PFSK-1 (cell line): Measurements from ENCODE around the gene STAT1.

Experiments
- FOXP2 ChIP-seq: optimal IDR thresholded peaks from 2 replicates; pipeline ENCODE3; 2011; ENCODE audit warnings: borderline replicate concordance, control low read depth, inconsistent platforms; ENCODE audit not compliant: insufficient read depth; ENCODE audit errors: extremely low read length, extremely low read depth
- POLR2AphosphoS5 ChIP-seq: IDR thresholded peaks from 2 replicates; pipeline ENCODE4 v1.6.1; 2012; ENCODE audit warnings: low read depth, mild to moderate bottlenecking, control low read depth, low read length, moderate library complexity
- REST ChIP-seq, 2 experiments: IDR thresholded peaks; 2 replicates each; pipeline versions ENCODE4 v1.6.1 to v1.8.0; 2011 to 2012; ENCODE audit warnings: low read depth in 2 of 2, low read length in 2 of 2, control low read depth in 1 of 2, inconsistent platforms in 1 of 2, mild to moderate bottlenecking in 1 of 2, moderate library complexity in 1 of 2; ENCODE audit not compliant: insufficient read depth in 1 of 2
- SIN3A ChIP-seq: IDR thresholded peaks from 2 replicates; pipeline ENCODE4 v1.6.1; 2012; ENCODE audit warnings: mild to moderate bottlenecking, low read length, moderate library complexity, borderline replicate concordance; ENCODE audit not compliant: insufficient read depth
- TAF1 ChIP-seq: IDR thresholded peaks from 2 replicates; pipeline ENCODE4 v1.6.1; 2012; ENCODE audit warnings: low read length, control low read depth, borderline replicate concordance; ENCODE audit not compliant: insufficient read depth

Gene STAT1

DNA sequence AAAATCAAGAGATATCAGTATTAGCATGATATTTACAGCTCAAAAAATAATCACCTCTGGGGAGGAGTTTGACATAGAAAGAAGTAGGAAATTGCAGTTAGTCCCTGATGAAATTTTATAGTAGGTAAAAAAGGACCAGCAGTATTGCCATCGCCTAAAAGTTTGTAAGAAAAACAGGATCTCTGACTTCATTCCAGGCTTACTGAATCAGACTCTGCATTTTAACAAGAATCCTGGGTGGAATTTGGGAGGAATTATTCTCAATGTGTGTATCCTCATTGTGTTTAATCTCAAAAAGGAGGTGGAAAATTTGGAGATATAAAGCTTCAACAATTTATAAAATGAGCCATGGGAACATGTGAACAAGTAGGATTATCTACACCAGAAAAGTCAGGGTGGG, 31.2 kb upstream of the STAT1 start:
- no peak for TF ChIP-seq FOXP2
- no peak for TF ChIP-seq REST (IDR thresholded peaks at IDR 0.05; ENCODE audit: insufficient read depth in 1 of 2, low read depth in 2 of 2, low read length in 2 of 2)
- no peak for TF ChIP-seq TAF1
- TF ChIP-seq SIN3A: no peak
- TF ChIP-seq POLR2AphosphoS5: no peak

GRCh38 chr2:191043438-191043837, 29.5 kb upstream of the STAT1 start:
- no peak for TF ChIP-seq TAF1
- no peak for TF ChIP-seq SIN3A
- no peak for TF ChIP-seq FOXP2
- no peak for TF ChIP-seq REST (IDR thresholded peaks at IDR 0.05; ENCODE audit: insufficient read depth in 1 of 2, low read depth in 2 of 2, low read length in 2 of 2)
- no peak for TF ChIP-seq POLR2AphosphoS5

- TF ChIP-seq REST (IDR thresholded peaks at IDR 0.05; ENCODE audit: insufficient read depth in 1 of 2, low read depth in 2 of 2, low read length in 2 of 2) (no peak), TAF1 (no peak), POLR2AphosphoS5 (no peak), FOXP2 (no peak)
These were observed 27.6 kb upstream of the STAT1 start for GRCh38 chr2:191041418-191042161.

GRCh38 chr2:191039616-191040015, 25.6 kb upstream of the STAT1 start:
- TF ChIP-seq POLR2AphosphoS5: no peak
- TF ChIP-seq REST (IDR thresholded peaks at IDR 0.05; ENCODE audit: insufficient read depth in 1 of 2, low read depth in 2 of 2, low read length in 2 of 2): no peak

GRCh38 chr2:191038741-191039140, 24.8 kb upstream of the STAT1 start:
- TF ChIP-seq TAF1 (no peak), SIN3A (no peak), FOXP2 (no peak), POLR2AphosphoS5 (no peak), REST (IDR thresholded peaks at IDR 0.05; ENCODE audit: insufficient read depth in 1 of 2, low read depth in 2 of 2, low read length in 2 of 2) (no peak)
